MCF 10A (cell line): ENCODE results near the gene PCDHA3. TPM values are rescaled to one million over a fixed set of nuclear protein-coding genes. Genes with fewer than 3 reads are reported as not detected.
"Not testable (repeated sequence)": the region's sequence is repeated elsewhere in the genome, so short reads cannot be mapped to it uniquely, and the experiment has no call there.

Source experiments
- BruUV-seq: library from RNA; stranded (reverse); fragments of 400-500 nt; replicated peaks from 2 replicates; lab custom pipeline; 2021; lab: Mats Ljungman, UMichigan
- CTCF ChIA-PET: fragments of 300-600 bp; sonication (Branson Sonifier 250); formaldehyde crosslinking; extraction: SDS; loops from one replicate; lab custom pipeline; 2021; ENCODE audit warnings: antibody characterized with exemption, inconsistent platforms; lab: Yijun Ruan, JAX
- POLR2A ChIA-PET: fragments of 300-600, 350-650 bp; sonication (Branson Sonifier 250); formaldehyde crosslinking; extraction: SDS; loops from one replicate; lab custom pipeline; 2020; ENCODE audit warnings: antibody characterized with exemption, inconsistent platforms; lab: Yijun Ruan, JAX
- DNase-seq: peaks from one replicate; pipeline ENCODE4 v3.0.0-alpha.2; 2018; ENCODE audit not compliant: unreplicated experiment
- H3K27ac Mint-ChIP-seq: one replicate; pipeline ENCODE4 v1.8.0; 2022; ENCODE audit warnings: mild to moderate bottlenecking, low read depth, mixed read lengths; ENCODE audit not compliant: unreplicated experiment
- H3K27me3 Mint-ChIP-seq: one replicate; pipeline ENCODE4 v1.8.0; 2022; ENCODE audit warnings: mixed read lengths; ENCODE audit not compliant: insufficient read depth, unreplicated experiment
- H3K36me3 Mint-ChIP-seq: one replicate; pipeline ENCODE4 v1.8.0; 2022; ENCODE audit warnings: mild to moderate bottlenecking, moderate library complexity, mixed read lengths; ENCODE audit not compliant: insufficient read depth, unreplicated experiment
- H3K4me1 Mint-ChIP-seq: one replicate; pipeline ENCODE4 v1.8.0; 2022; ENCODE audit warnings: mixed read lengths; ENCODE audit not compliant: insufficient read depth, unreplicated experiment
- H3K4me3 Mint-ChIP-seq: one replicate; pipeline ENCODE4 v1.8.0; 2022; ENCODE audit warnings: mild to moderate bottlenecking, moderate library complexity, mixed read lengths; ENCODE audit not compliant: unreplicated experiment
- H3K9me3 Mint-ChIP-seq: one replicate; pipeline ENCODE4 v1.8.0; 2022; ENCODE audit warnings: mixed read lengths; ENCODE audit not compliant: unreplicated experiment
- CTCF ChIP-seq: fragments of 200-600 bp; IDR thresholded peaks from one replicate; pipeline ENCODE4 v1.8.0; 2022; ENCODE audit warnings: antibody characterized with exemption, mild to moderate bottlenecking; ENCODE audit not compliant: unreplicated experiment
- intact Hi-C: fragments of 100-400 bp; cut with micrococcal nuclease; formaldehyde crosslinking; loops from 2 replicates; pipeline ENCODE4 v1.14.1; 2022
- total RNA-seq: library from RNA; stranded (reverse); gene quantifications from 2 replicates; pipeline ENCODE4 v1.2.3, GENCODE V29; 2022

PCDHA3 gene
- total RNA-seq, 1 experiment from 2014 or later = not detected

- DNase-seq = no peak
- Mint-ChIP-seq H3K27ac (no peak within 1 kb of the TSS), H3K4me1 (no peaks in the 10 kb centered on the region), H3K36me3 (no peaks in the 10 kb centered on the region), H3K4me3 (no peak within 1 kb of the TSS), H3K9me3 (peaks cover 17% of the 10 kb centered on the region), H3K27me3 (no peaks in the 10 kb centered on the region)
- no TSS peak for BruUV-seq
- ChIA-PET POLR2A (interaction anchor here (1.7 kb wide), 1 partner anchor 207 kb away, joined by 4 read pairs; no protein-coding TSS in a partner anchor), CTCF (interaction anchor here (0.6 kb wide), 1 partner anchor 223 kb away, joined by 3 read pairs; no protein-coding TSS in a partner anchor)
- intact Hi-C loops = no loop called here
- no peak for TF ChIP-seq CTCF
Measured at GRCh38 chr5:140833993-140834392, 33.1 kb downstream of the PCDHA3 start, which contains the start of gene PCDHA7. Gene PCDHA7 (plus strand): TSS chr5:140834269. CDS start chr5:140834384, 115 bp downstream.

- peaks cover 20% of the 10 kb centered on the region for H3K9me3 Mint-ChIP-seq
- DNase-seq, H3K27ac Mint-ChIP-seq, H3K4me1 Mint-ChIP-seq, H3K27me3 Mint-ChIP-seq, intact Hi-C loops, BruUV-seq, H3K4me3 Mint-ChIP-seq, H3K36me3 Mint-ChIP-seq: not testable (repeated sequence)
- ChIA-PET CTCF (interaction anchor here (0.6 kb wide), 1 partner anchor 223 kb away, joined by 3 read pairs; no protein-coding TSS in a partner anchor), POLR2A (interaction anchor here (1.7 kb wide), 1 partner anchor 206 kb away, joined by 4 read pairs; no protein-coding TSS in a partner anchor)
Measured at GRCh38 chr5:140834439-140835008, 33.7 kb downstream of the PCDHA3 start.

GRCh38 chr5:140835622-140836510 lies 35.0 kb downstream of the PCDHA3 start:
- BruUV-seq = no TSS peak
- Mint-ChIP-seq H3K9me3 (peaks cover 30% of the 10 kb centered on the region), H3K4me1 (no peaks in the 10 kb centered on the region), H3K27ac (no peak overlapping the region), H3K4me3 (no peak overlapping the region), H3K27me3 (no peaks in the 10 kb centered on the region), H3K36me3 (no peaks in the 10 kb centered on the region)
- ChIA-PET POLR2A (no interaction called here), CTCF (interaction anchor here (0.6 kb wide), 1 partner anchor 260 kb away, joined by 3 read pairs; no protein-coding TSS in a partner anchor)
- no peak for TF ChIP-seq CTCF
- no peak for DNase-seq
- intact Hi-C loops = no loop called here

- POLR2A ChIA-PET = interaction anchor here (0.6 to 1.1 kb wide), 2 partner anchors 21 to 301 kb away, joined by 3 to 4 read pairs; no protein-coding TSS in a partner anchor
- DNase-seq = peak; percentile 24
- Mint-ChIP-seq H3K27ac (no peak within 1 kb of the TSS), H3K27me3 (no peaks in the 10 kb centered on the region), H3K4me1 (no peaks in the 10 kb centered on the region), H3K36me3 (no peaks in the 10 kb centered on the region), H3K9me3 (peaks cover 21% of the 10 kb centered on the region), H3K4me3 (no peak within 1 kb of the TSS)
- intact Hi-C loops = no loop called here
- no TSS peak for BruUV-seq
- CTCF ChIA-PET = interaction anchor here (0.6 to 2.8 kb wide), 5 partner anchors 12 to 474 kb away, joined by 3 to 8 read pairs (median 3); no protein-coding TSS in a partner anchor
- peak; percentile 20 for TF ChIP-seq CTCF
Measured at GRCh38 chr5:140840978-140841962, 40.4 kb downstream of the PCDHA3 start, which contains the start of gene PCDHA8. Gene PCDHA8 (plus strand): TSS chr5:140841187. CDS start chr5:140841322, 135 bp downstream.
